Mucosa of stomach (tissue), 1 donor: ENCODE results near the gene ANGPTL2.

Experiments
- H3K27me3 ChIP-seq: one replicate; pipeline ENCODE4 v1.7.0; 2013; ENCODE audit warnings: mild to moderate bottlenecking, low read length; ENCODE audit not compliant: control insufficient read depth, insufficient read depth
- H3K36me3 ChIP-seq: one replicate; pipeline ENCODE4 v1.7.0; 2013; ENCODE audit warnings: low read length; ENCODE audit not compliant: control insufficient read depth, insufficient read depth
- H3K4me1 ChIP-seq: one replicate; pipeline ENCODE4 v1.7.0; 2013; ENCODE audit warnings: mild to moderate bottlenecking, low read length; ENCODE audit not compliant: control insufficient read depth, insufficient read depth
- H3K4me3 ChIP-seq: one replicate; pipeline ENCODE4 v1.7.0; 2013; ENCODE audit warnings: low read length
- H3K9ac ChIP-seq: one replicate; pipeline ENCODE4 v1.7.0; 2013; ENCODE audit warnings: mild to moderate bottlenecking, low read length, moderate library complexity
- H3K9me3 ChIP-seq: one replicate; pipeline ENCODE4 v1.7.0; 2013; ENCODE audit warnings: mild to moderate bottlenecking, low read length, moderate library complexity; ENCODE audit not compliant: control insufficient read depth
- donor health status: Pancreatic carcinoma.

ANGPTL2 gene

GRCh38 chr9:127066060-127066850, 56.2 kb downstream of the ANGPTL2 start:
- H3K4me1 ChIP-seq: peaks cover 31% of the 10 kb centered on the region
- H3K27me3 ChIP-seq: no peaks in the 10 kb centered on the region
- H3K9ac ChIP-seq: no peak overlapping the region
- H3K36me3 ChIP-seq: no peaks in the 10 kb centered on the region
- no peak overlapping the region for H3K4me3 ChIP-seq
- no peaks in the 10 kb centered on the region for H3K9me3 ChIP-seq

GRCh38 chr9:127065592-127065991, 56.8 kb downstream of the ANGPTL2 start:
- Histone ChIP-seq H3K4me3 (no peak overlapping the region), H3K4me1 (peaks cover 31% of the 10 kb centered on the region), H3K9me3 (no peaks in the 10 kb centered on the region), H3K27me3 (no peaks in the 10 kb centered on the region), H3K36me3 (no peaks in the 10 kb centered on the region), H3K9ac (no peak overlapping the region)

DNA sequence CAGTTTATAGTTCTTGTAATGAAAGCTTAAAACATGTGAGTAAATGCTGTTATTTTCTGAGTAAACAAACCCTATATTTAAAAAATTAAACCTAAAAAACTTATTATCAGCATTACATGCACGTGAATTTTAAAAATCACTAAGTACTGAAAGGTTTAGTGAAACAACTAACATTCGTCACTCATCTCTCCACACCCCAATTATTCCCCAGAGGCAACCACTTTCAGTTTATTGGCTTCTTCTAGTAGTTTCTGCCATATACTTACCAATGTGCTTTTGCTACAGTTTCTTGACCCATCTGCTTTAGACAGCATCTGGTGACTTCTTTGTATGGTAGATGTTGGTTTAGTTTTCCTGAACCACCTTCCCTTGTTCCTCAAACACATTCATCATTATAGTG, 58.1 kb downstream of the ANGPTL2 start:
- H3K27me3 ChIP-seq: no peaks in the 10 kb centered on the region
- H3K36me3 ChIP-seq: no peaks in the 10 kb centered on the region
- no peaks in the 10 kb centered on the region for H3K9me3 ChIP-seq
- no peak overlapping the region for H3K9ac ChIP-seq
- peaks cover 31% of the 10 kb centered on the region for H3K4me1 ChIP-seq
- no peak overlapping the region for H3K4me3 ChIP-seq

- no peaks in the 10 kb centered on the region for H3K9me3 ChIP-seq
- H3K4me1 ChIP-seq: peaks cover 24% of the 10 kb centered on the region
- no peaks in the 10 kb centered on the region for H3K36me3 ChIP-seq
- H3K9ac ChIP-seq: no peak overlapping the region
- no peak overlapping the region for H3K4me3 ChIP-seq
- no peaks in the 10 kb centered on the region for H3K27me3 ChIP-seq
These were observed 61.0 kb downstream of the ANGPTL2 start for GRCh38 chr9:127061411-127061810.

- H3K9ac ChIP-seq: no peak overlapping the region
- no peaks in the 10 kb centered on the region for H3K9me3 ChIP-seq
- H3K27me3 ChIP-seq: no peaks in the 10 kb centered on the region
- H3K36me3 ChIP-seq: no peaks in the 10 kb centered on the region
- no peak overlapping the region for H3K4me3 ChIP-seq
- H3K4me1 ChIP-seq: peaks cover 14% of the 10 kb centered on the region
These were observed 62.6 kb downstream of the ANGPTL2 start for GRCh38 chr9:127059765-127060361.

GRCh38 chr9:127059030-127059429, 63.4 kb downstream of the ANGPTL2 start:
- peaks cover 14% of the 10 kb centered on the region for H3K4me1 ChIP-seq
- H3K9ac ChIP-seq: no peak overlapping the region

DNA sequence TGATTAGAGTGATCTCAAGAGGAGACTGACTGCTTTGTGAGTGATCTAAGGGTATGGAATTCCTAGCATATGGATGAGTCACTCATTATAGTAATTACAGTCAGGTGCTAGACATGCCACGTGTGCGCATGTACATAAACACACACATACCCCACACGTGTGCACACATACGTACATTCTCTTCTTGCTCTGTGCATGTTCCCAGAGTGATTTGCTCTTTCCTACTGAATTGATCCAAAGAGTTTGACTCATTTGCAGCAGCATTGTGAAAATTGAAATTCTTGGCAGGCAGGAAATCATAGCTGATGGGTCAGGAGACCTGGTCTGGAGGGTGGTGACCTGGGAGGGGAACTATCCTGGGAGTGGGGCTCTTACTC, 63.8 kb downstream of the ANGPTL2 start:
- no peaks in the 10 kb centered on the region for H3K9me3 ChIP-seq

More at GRCh38 chr9:127059030-127059429, 63.4 kb downstream of the ANGPTL2 start:
- H3K36me3 ChIP-seq: no peaks in the 10 kb centered on the region
- H3K9me3 ChIP-seq: no peaks in the 10 kb centered on the region
- H3K27me3 ChIP-seq: no peaks in the 10 kb centered on the region
- no peak overlapping the region for H3K4me3 ChIP-seq

DNA sequence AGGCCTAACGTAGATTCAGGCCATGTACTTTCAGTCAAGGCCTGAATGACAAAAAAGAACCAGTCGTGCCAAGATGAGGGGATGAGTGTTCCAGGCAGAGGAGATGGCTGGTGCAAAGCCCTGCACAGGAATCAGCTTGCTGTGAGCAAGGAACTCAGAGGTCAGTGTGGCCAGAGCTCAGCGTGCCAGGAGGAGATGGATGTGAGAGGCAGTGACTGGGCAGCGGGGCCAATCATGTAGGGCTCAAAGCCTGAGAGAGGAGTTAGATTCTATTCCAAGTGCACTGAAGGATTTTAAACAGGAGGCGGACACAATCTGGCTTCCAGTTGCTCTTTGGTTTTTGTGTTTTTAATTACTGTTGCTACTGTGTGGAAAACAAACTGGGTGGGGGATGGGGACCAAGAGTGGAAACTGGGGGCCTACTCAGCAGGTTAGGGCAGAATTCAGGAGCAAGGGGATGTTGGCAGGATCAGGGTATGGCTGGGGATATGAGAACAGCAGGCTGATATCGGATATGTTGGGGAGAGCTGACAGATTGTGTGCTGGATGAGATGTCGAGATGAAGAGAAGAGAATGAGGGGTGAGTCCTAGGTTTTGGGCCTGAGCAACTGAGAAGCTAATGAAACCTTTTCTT, 64.3 kb downstream of the ANGPTL2 start:
- Histone ChIP-seq H3K9ac (no peak overlapping the region), H3K36me3 (no peaks in the 10 kb centered on the region), H3K9me3 (no peaks in the 10 kb centered on the region), H3K4me1 (peaks cover 14% of the 10 kb centered on the region), H3K4me3 (no peak overlapping the region), H3K27me3 (no peaks in the 10 kb centered on the region)

More for the DNA sequence above, 63.8 kb downstream of the ANGPTL2 start:
- Histone ChIP-seq H3K4me1 (peaks cover 14% of the 10 kb centered on the region), H3K4me3 (no peak overlapping the region), H3K9ac (no peak overlapping the region), H3K36me3 (no peaks in the 10 kb centered on the region), H3K27me3 (no peaks in the 10 kb centered on the region)

DNA sequence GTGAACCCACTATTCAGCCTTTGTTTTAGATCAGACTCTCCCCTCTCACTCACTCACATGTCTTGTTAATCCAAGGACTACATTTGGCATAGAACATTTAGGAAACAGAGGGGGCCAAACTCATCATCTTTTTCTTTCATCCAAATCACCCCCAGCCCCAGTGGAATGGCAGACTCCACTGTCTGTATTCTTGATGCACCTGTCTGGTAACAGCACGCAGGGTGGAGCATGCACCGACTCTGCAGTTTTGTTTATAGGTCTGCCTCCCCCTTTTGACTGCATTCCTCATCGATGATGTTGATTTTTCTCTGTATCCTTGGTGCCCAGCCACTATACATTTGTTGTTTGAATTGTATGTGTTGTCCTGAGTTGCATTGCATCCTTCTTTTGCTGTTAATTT, 66.0 kb downstream of the ANGPTL2 start:
- Histone ChIP-seq H3K27me3 (no peaks in the 10 kb centered on the region), H3K4me3 (no peak overlapping the region), H3K9me3 (no peaks in the 10 kb centered on the region), H3K4me1 (peaks cover 14% of the 10 kb centered on the region), H3K9ac (no peak overlapping the region), H3K36me3 (no peaks in the 10 kb centered on the region)

DNA sequence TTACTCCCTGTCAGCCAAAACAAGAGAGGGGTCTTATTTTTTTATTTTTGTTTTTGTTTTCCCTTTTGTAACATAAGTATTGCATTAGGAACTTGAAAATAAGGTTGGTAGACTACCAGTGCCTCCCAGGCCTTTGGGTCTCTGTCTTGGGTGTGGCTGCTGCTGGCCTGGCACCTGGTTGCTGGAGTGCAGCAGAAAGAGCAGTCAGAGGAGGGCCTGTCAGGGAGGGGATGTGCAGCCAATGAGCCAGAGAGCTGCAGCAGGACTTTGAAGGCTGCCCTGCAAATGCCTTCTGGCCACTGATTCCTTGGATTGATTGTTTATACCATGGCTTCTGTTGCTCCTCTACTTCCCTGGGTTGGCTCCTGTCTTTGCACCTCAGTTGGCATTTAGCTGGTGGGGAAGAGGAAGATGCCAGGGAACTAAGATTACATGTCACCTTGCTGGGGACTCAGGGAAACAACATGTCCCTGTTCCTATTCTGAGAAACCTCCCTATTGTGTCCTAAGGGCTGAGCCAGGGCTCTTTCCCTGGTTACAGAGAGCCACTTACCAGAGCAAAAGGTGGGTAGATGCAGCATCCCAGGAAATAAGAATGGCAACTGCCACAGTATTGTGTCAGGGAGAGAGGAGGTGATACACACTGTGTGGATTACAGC, 66.6 kb downstream of the ANGPTL2 start:
- Histone ChIP-seq H3K9me3 (no peaks in the 10 kb centered on the region), H3K4me1 (peaks cover 14% of the 10 kb centered on the region), H3K4me3 (no peak overlapping the region), H3K9ac (no peak overlapping the region), H3K27me3 (no peaks in the 10 kb centered on the region), H3K36me3 (no peaks in the 10 kb centered on the region)

DNA sequence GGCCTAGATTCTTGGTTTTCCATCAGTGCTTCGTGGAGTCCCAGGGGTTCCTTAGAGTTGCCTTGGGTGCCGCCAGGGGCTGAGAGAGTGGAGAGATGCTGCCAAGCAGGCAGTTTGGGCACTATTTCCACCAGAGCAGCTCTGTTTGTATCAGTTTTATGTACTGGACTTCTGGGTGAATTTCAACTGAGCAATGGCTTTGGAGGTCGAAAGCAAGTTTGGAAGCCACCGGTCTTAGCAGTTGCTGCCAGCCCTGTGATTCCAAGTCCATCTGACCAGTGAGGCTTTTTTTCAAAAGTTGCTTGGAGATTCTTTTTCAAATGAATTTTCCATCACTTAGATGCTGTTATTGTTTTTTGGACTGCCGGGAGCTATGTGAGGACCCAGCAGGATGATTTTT, 68.5 kb downstream of the ANGPTL2 start:
- Histone ChIP-seq H3K4me1 (peaks cover 18% of the 10 kb centered on the region), H3K9me3 (no peaks in the 10 kb centered on the region), H3K4me3 (no peak overlapping the region), H3K9ac (no peak overlapping the region), H3K36me3 (no peaks in the 10 kb centered on the region), H3K27me3 (no peaks in the 10 kb centered on the region)
